Panc1 (cell line): ENCODE results near the gene CSNK1E.

Experiments
- POLR2AphosphoS5 ChIP-seq: IDR thresholded peaks from 2 replicates; pipeline ENCODE4 v1.6.1; 2012; ENCODE audit warnings: mild to moderate bottlenecking, low read depth, low read length, moderate library complexity
- REST ChIP-seq, 2 experiments: IDR thresholded peaks; 2 replicates each; pipeline ENCODE4 v1.6.1; 2011 to 2012; ENCODE audit warnings: low read depth in 2 of 2, control low read depth in 1 of 2, low read length in 1 of 2, mild to moderate bottlenecking in 1 of 2, moderate library complexity in 1 of 2; ENCODE audit not compliant: insufficient read depth in 1 of 2
- SIN3A ChIP-seq: IDR thresholded peaks from 2 replicates; pipeline ENCODE4 v1.6.1; 2012; ENCODE audit warnings: low read depth, mild to moderate bottlenecking, low read length, moderate library complexity, borderline replicate concordance; ENCODE audit not compliant: insufficient read depth
- TF ChIP-seq, protein P1 (sequence below): fragments of 450-650 bp; IDR thresholded peaks from 2 replicates; pipeline ENCODE4 v1.5.1; 2017; ENCODE audit warnings: mild to moderate bottlenecking

GRCh38 chr22:38327805-38328204 is 10.6 kb upstream of the CSNK1E start:
- TF ChIP-seq, protein P1, sequence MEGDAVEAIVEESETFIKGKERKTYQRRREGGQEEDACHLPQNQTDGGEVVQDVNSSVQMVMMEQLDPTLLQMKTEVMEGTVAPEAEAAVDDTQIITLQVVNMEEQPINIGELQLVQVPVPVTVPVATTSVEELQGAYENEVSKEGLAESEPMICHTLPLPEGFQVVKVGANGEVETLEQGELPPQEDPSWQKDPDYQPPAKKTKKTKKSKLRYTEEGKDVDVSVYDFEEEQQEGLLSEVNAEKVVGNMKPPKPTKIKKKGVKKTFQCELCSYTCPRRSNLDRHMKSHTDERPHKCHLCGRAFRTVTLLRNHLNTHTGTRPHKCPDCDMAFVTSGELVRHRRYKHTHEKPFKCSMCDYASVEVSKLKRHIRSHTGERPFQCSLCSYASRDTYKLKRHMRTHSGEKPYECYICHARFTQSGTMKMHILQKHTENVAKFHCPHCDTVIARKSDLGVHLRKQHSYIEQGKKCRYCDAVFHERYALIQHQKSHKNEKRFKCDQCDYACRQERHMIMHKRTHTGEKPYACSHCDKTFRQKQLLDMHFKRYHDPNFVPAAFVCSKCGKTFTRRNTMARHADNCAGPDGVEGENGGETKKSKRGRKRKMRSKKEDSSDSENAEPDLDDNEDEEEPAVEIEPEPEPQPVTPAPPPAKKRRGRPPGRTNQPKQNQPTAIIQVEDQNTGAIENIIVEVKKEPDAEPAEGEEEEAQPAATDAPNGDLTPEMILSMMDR: no peak
- TF ChIP-seq POLR2AphosphoS5 (no peak), SIN3A (no peak), REST (IDR thresholded peaks at IDR 0.05; ENCODE audit: insufficient read depth in 1 of 2, low read depth in 2 of 2, low read length in 1 of 2) (no peak)
